ENCODE results near the gene FLYWCH1.

Gene FLYWCH1

GRCh38 chr16:2900526-2901075, 11.1 kb upstream of the FLYWCH1 start:
- DNase-seq (ENCODE audit: low spot score) = no peak

GRCh38 chr16:2902337-2903130, 9.2 kb upstream of the FLYWCH1 start:
- no peak for DNase-seq (ENCODE audit: low spot score)

GRCh38 chr16:2904100-2904921, 7.4 kb upstream of the FLYWCH1 start:
- DNase-seq (ENCODE audit: low spot score) = peak; percentile 89

GRCh38 chr16:2904922-2905240, 6.8 kb upstream of the FLYWCH1 start:
- no peak for DNase-seq (ENCODE audit: low spot score)

GRCh38 chr16:2905241-2905987, 6.3 kb upstream of the FLYWCH1 start:
- peak; percentile 99 for DNase-seq (ENCODE audit: low spot score)

- no peak for DNase-seq (ENCODE audit: low spot score)
Observed at GRCh38 chr16:2905988-2906387, 5.7 kb upstream of the FLYWCH1 start.

- peak; percentile 70 for DNase-seq (ENCODE audit: low spot score)
Observed at GRCh38 chr16:2907084-2907753, 4.5 kb upstream of the FLYWCH1 start.

GRCh38 chr16:2910441-2910969, 1.2 kb upstream of the FLYWCH1 start:
- DNase-seq (ENCODE audit: low spot score) = no peak

- DNase-seq (ENCODE audit: low spot score) = peak; percentile 55
Observed at GRCh38 chr16:2912330-2913199, 834 bp downstream of the FLYWCH1 start.

GRCh38 chr16:2913603-2914002, 1.9 kb downstream of the FLYWCH1 start:
- no peak for DNase-seq (ENCODE audit: low spot score)

GRCh38 chr16:2914233-2914632, 2.5 kb downstream of the FLYWCH1 start:
- DNase-seq (ENCODE audit: low spot score) = no peak

- DNase-seq (ENCODE audit: low spot score) = no peak
Observed at GRCh38 chr16:2915196-2915929, 3.6 kb downstream of the FLYWCH1 start.

- DNase-seq (ENCODE audit: low spot score) = peak; percentile 64
Observed at GRCh38 chr16:2919511-2920255, 8.0 kb downstream of the FLYWCH1 start.

- no peak for DNase-seq (ENCODE audit: low spot score)
Observed at GRCh38 chr16:2923481-2923880, 11.8 kb downstream of the FLYWCH1 start.

GRCh38 chr16:2924901-2925755, 13.4 kb downstream of the FLYWCH1 start:
- DNase-seq (ENCODE audit: low spot score) = no peak

GRCh38 chr16:2925951-2926649, 14.4 kb downstream of the FLYWCH1 start:
- no peak for DNase-seq (ENCODE audit: low spot score)

GRCh38 chr16:2926650-2926999, 14.9 kb downstream of the FLYWCH1 start:
- DNase-seq (ENCODE audit: low spot score) = no peak

All from kidney tubule cell (primary cell).